MCF 10A (cell line): ENCODE data around the gene DCST1. TPM values are rescaled to one million over a fixed set of nuclear protein-coding genes. Genes with fewer than 3 reads are reported as not detected.

ENCODE experiments used
- BruUV-seq: library from RNA; stranded (reverse); fragments of 400-500 nt; replicated peaks from 2 replicates; lab custom pipeline; 2021; lab: Mats Ljungman, UMichigan
- CTCF ChIA-PET: fragments of 300-600 bp; sonication (Branson Sonifier 250); formaldehyde crosslinking; extraction: SDS; loops from one replicate; lab custom pipeline; 2021; ENCODE audit warnings: antibody characterized with exemption, inconsistent platforms; lab: Yijun Ruan, JAX
- POLR2A ChIA-PET: fragments of 300-600, 350-650 bp; sonication (Branson Sonifier 250); formaldehyde crosslinking; extraction: SDS; loops from one replicate; lab custom pipeline; 2020; ENCODE audit warnings: antibody characterized with exemption, inconsistent platforms; lab: Yijun Ruan, JAX
- DNase-seq: peaks from one replicate; pipeline ENCODE4 v3.0.0-alpha.2; 2018; ENCODE audit not compliant: unreplicated experiment
- H3K27ac Mint-ChIP-seq: one replicate; pipeline ENCODE4 v1.8.0; 2022; ENCODE audit warnings: mild to moderate bottlenecking, low read depth, mixed read lengths; ENCODE audit not compliant: unreplicated experiment
- H3K27me3 Mint-ChIP-seq: one replicate; pipeline ENCODE4 v1.8.0; 2022; ENCODE audit warnings: mixed read lengths; ENCODE audit not compliant: insufficient read depth, unreplicated experiment
- H3K36me3 Mint-ChIP-seq: one replicate; pipeline ENCODE4 v1.8.0; 2022; ENCODE audit warnings: mild to moderate bottlenecking, moderate library complexity, mixed read lengths; ENCODE audit not compliant: insufficient read depth, unreplicated experiment
- H3K4me1 Mint-ChIP-seq: one replicate; pipeline ENCODE4 v1.8.0; 2022; ENCODE audit warnings: mixed read lengths; ENCODE audit not compliant: insufficient read depth, unreplicated experiment
- H3K4me3 Mint-ChIP-seq: one replicate; pipeline ENCODE4 v1.8.0; 2022; ENCODE audit warnings: mild to moderate bottlenecking, moderate library complexity, mixed read lengths; ENCODE audit not compliant: unreplicated experiment
- H3K9me3 Mint-ChIP-seq: one replicate; pipeline ENCODE4 v1.8.0; 2022; ENCODE audit warnings: mixed read lengths; ENCODE audit not compliant: unreplicated experiment
- intact Hi-C: fragments of 100-400 bp; cut with micrococcal nuclease; formaldehyde crosslinking; loops from 2 replicates; pipeline ENCODE4 v1.14.1; 2022
- total RNA-seq: library from RNA; stranded (reverse); gene quantifications from 2 replicates; pipeline ENCODE4 v1.2.3, GENCODE V29; 2022
- TF ChIP-seq, protein P1 (sequence below): fragments of 200-600 bp; IDR thresholded peaks from one replicate; pipeline ENCODE4 v1.8.0; 2022; ENCODE audit warnings: antibody characterized with exemption, mild to moderate bottlenecking; ENCODE audit not compliant: unreplicated experiment

The DCST1 gene
- total RNA-seq, 1 experiment from 2014 or later, result 0.21 TPM

DNA sequence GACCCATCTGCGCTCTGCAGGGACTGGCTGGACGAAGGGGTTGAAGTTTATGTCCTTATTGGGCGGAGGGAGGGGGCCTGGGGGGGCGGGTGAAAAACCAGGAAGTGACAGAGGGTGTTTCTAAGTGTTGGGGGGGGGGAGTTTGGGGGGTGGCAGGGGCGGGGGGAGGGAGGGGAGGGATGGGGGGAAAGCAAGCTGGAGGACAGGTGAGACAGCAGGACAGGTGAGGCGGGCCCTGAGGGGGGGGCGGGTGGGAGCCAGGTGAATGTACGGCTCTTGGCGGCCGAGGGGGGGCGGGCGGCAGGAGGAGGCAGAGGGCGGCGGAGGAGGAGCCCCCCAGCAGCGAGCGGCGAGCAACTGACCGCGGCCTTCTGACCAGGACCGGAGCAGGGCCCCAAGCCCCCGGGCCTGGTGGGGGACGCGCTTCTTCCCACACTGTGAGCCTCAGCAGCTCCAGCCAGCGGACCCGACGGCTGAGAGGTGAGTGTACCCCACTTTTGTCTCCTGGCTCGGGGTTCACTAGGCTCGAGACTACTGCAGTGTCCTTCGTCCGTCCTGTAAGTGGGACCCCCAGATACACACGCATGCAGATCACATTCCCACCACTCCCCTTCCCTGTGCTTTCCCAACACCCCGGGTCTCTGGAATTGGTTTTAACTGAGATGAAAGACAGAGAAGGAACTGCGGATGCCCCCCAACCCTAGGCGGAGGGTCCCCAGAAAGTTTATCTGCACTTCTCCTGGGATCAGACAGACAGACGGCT, 31.0 kb upstream of the DCST1 start, which contains the start of gene ZBTB7B:
ZBTB7B (plus strand) TSS at position 339 of the 763 bp plus-strand sequence. CDS start 11,859 bp downstream, outside the sequence.
- Mint-ChIP-seq H3K4me1 (peaks cover 56% of the 10 kb centered on the region), H3K27me3 (no peaks in the 10 kb centered on the region), H3K27ac (peak within 1 kb of the TSS; percentile 97), H3K9me3 (no peaks in the 10 kb centered on the region), H3K4me3 (peak within 1 kb of the TSS; percentile 90), H3K36me3 (peaks cover 17% of the 10 kb centered on the region)
- DNase-seq, result peak; percentile 62
- BruUV-seq, result no TSS peak
- POLR2A ChIA-PET, result interaction anchor here (0.6 to 41.1 kb wide), 17 partner anchors 14 to 1478 kb away, joined by 3 to 1917 read pairs (median 6); partner anchors contain the start of genes ADAM15, CKS1B, FLAD1 and PBXIP1
- intact Hi-C loops, result loop anchor here (1.0 to 5.0 kb wide), 5 partner anchors 28 to 445 kb away; partner anchors contain the start of genes CKS1B and UBE2Q1
- CTCF ChIA-PET, result interaction anchor here (0.6 to 4.2 kb wide), 16 partner anchors 10 to 675 kb away, joined by 3 to 64 read pairs (median 4); partner anchors contain the start of genes CKS1B, FLAD1, PYGO2 and SHC1
- TF ChIP-seq, protein P1, sequence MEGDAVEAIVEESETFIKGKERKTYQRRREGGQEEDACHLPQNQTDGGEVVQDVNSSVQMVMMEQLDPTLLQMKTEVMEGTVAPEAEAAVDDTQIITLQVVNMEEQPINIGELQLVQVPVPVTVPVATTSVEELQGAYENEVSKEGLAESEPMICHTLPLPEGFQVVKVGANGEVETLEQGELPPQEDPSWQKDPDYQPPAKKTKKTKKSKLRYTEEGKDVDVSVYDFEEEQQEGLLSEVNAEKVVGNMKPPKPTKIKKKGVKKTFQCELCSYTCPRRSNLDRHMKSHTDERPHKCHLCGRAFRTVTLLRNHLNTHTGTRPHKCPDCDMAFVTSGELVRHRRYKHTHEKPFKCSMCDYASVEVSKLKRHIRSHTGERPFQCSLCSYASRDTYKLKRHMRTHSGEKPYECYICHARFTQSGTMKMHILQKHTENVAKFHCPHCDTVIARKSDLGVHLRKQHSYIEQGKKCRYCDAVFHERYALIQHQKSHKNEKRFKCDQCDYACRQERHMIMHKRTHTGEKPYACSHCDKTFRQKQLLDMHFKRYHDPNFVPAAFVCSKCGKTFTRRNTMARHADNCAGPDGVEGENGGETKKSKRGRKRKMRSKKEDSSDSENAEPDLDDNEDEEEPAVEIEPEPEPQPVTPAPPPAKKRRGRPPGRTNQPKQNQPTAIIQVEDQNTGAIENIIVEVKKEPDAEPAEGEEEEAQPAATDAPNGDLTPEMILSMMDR, result no peak

DNA sequence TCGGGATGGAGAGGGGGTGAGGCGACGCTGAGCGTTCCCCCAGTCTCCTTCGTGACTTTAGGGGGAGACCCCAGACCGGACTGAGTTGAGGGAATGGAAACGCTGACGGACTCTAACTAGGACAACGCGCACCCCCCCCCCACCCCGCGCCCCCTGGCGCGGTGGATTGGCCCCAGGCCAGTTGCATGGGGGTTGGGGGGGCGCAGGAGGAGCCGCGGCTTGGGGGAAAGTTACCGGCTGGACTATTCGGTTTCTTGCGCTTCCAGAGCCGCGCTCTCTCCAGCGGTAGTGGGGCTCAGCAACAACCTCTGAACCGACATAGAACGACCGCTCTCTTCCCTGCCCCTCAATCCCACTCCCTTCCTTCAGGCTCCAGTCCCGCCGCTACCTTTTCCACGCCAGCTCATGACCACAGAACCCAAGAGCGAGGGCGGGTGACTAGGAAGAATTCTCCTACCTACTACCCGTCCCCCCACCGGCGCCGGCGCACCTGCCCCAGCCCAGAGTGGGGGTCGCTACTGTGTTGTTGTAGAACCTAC, 30.3 kb upstream of the DCST1 start:
- ChIA-PET CTCF (interaction anchor here (0.7 to 2.5 kb wide), 14 partner anchors 10 to 82 kb away, joined by 3 to 24 read pairs (median 4); partner anchors contain the start of genes ADAM15, FLAD1 and PYGO2), POLR2A (interaction anchor here (1.1 to 41.1 kb wide), 11 partner anchors 14 to 191 kb away, joined by 4 to 1917 read pairs (median 7); partner anchors contain the start of genes ADAM15, CKS1B, DCST1 and DCST2)
- Mint-ChIP-seq H3K36me3 (peaks cover 17% of the 10 kb centered on the region), H3K27ac (peak overlapping the region; percentile 97), H3K4me1 (peaks cover 57% of the 10 kb centered on the region), H3K27me3 (no peaks in the 10 kb centered on the region), H3K9me3 (no peaks in the 10 kb centered on the region), H3K4me3 (peak overlapping the region; percentile 90)
- peak; percentile 68 for DNase-seq
- TF ChIP-seq, protein P1, result no peak
- BruUV-seq, result TSS peak; percentile 84
- intact Hi-C loops, result loop anchor here (2.0 to 5.0 kb wide), 2 partner anchors 42 to 446 kb away; partner anchors contain the start of gene UBE2Q1

DNA sequence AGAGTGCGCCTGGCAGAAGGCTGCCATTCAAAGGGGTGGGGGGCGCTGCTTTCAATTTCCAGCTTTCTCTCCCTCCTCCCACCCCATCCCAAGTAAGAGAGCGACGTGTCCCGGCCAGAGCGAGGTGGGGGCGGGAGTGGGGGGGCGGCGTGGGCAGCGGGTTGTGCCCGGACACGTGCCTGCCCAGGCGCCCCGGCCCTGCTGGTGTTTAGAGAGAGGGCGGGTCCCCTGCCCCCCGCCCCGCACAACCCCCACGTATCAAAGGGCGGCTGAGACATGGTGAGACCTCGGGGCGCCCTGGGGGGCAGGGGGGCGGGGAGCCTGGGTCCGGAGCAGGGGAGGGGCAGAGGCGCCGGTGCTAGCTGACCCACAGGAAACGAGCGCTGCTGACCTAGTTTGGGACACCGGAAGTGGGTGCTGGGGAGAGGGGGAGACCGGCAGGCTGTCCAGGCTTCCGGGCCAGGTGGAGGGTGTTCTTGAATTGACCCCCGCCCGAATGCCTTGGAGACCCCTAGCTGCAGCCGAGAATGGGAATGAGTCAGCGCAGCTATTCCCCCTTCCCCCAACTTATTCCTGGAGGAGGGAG, 29.8 kb upstream of the DCST1 start:
- TF ChIP-seq, protein P1, result no peak
- Mint-ChIP-seq H3K36me3 (peaks cover 17% of the 10 kb centered on the region), H3K4me1 (peaks cover 61% of the 10 kb centered on the region), H3K27me3 (no peaks in the 10 kb centered on the region), H3K4me3 (peak overlapping the region; percentile 90), H3K9me3 (no peaks in the 10 kb centered on the region), H3K27ac (peak overlapping the region; percentile 97)
- DNase-seq, result peak; percentile 80
- no TSS peak for BruUV-seq
- CTCF ChIA-PET, result interaction anchor here (0.6 to 2.5 kb wide), 18 partner anchors 9 to 81 kb away, joined by 3 to 24 read pairs (median 4); partner anchors contain the start of genes ADAM15, FLAD1, LENEP and PYGO2
- intact Hi-C loops, result loop anchor here (1.0 to 5.0 kb wide), 3 partner anchors 13 to 447 kb away; partner anchors contain the start of gene UBE2Q1
- POLR2A ChIA-PET, result interaction anchor here (0.7 to 41.1 kb wide), 18 partner anchors 9 to 1041 kb away, joined by 3 to 1917 read pairs (median 5); partner anchors contain the start of genes ADAM15, CKS1B, DCST1 and DCST2
